ENCODE data around the gene TIA1.

Gene TIA1

DNA sequence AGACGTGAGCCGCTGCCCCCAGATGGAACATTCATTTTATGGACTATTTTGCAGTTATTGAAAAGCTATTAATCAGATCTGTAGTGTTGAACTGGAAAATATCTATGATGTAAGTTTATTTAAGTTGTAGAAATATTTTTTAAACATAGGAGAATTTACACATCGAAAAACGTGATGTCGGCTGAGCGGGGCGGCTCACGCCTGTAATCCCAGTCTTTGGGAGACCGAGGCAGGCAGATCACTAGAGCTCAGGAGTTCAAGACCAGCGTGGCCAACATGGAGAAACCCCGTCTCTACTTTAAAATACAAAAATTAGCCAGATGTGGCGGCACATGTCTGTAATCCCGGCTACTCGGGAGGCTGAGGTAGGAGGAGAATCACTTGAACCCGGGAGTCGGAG, 2.0 kb upstream of the TIA1 start:
- DNase-seq, result no peak
- Histone ChIP-seq H3K27me3 (no peaks in the 10 kb centered on the region), H3K4me1 (peaks cover 0 to 17% (median 11%) of the 10 kb centered on the region in 4 donors), H3K27ac (no peak overlapping the region), H3K4me3 (no peak overlapping the region), H3K9me3 (no peaks in the 10 kb centered on the region), H3K36me3 (no peaks in the 10 kb centered on the region)
- intact Hi-C loops (cut with DNase I; ENCODE audit: low total_unique reads), result no loop called here
- TF ChIP-seq, protein P1, sequence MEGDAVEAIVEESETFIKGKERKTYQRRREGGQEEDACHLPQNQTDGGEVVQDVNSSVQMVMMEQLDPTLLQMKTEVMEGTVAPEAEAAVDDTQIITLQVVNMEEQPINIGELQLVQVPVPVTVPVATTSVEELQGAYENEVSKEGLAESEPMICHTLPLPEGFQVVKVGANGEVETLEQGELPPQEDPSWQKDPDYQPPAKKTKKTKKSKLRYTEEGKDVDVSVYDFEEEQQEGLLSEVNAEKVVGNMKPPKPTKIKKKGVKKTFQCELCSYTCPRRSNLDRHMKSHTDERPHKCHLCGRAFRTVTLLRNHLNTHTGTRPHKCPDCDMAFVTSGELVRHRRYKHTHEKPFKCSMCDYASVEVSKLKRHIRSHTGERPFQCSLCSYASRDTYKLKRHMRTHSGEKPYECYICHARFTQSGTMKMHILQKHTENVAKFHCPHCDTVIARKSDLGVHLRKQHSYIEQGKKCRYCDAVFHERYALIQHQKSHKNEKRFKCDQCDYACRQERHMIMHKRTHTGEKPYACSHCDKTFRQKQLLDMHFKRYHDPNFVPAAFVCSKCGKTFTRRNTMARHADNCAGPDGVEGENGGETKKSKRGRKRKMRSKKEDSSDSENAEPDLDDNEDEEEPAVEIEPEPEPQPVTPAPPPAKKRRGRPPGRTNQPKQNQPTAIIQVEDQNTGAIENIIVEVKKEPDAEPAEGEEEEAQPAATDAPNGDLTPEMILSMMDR (IDR thresholded peaks at IDR 0.05), result no peak

DNA sequence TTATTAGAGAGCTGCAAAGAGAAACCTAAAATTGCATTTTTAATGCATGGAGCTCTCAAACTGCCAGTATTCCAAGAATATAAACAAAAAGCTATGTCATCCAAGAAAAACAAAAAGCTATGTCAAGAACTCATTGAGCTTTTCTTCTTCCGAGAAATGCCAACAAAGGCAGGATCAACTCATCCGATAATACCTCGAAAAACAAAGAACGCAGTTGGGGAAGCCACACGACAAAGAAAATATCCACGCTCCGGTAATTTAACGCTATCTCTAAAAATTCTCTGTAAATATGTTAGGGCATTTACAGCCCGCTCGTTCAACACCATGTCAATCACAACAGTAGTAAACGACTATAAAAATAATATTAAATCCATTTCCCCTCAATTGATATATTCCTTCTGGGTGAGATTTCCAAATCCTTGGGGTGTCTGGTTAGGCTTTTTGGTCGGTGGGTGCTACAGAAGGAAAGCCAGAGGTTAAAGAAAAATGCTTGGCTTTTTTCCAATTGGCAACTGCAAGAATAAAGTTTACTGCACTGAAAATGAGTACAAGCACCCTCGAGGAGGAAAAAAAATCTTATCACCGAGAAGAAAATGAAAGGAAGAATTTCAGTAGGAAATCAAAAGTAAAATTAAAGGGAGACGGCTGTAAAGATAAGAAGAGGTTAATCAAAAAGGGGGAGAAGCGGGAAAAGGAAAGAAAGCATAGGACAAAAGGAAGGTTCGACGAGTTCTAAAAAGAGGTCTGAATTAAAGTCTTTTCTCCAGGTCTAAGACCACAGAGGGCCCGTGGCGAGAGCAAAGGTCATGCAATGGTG, 856 bp downstream of the TIA1 start:
- TF ChIP-seq, protein P1 (IDR thresholded peaks at IDR 0.05), result no peak
- peaks cover 0 to 45% (median 26%) of the 10 kb centered on the region in 4 donors for H3K4me1 ChIP-seq
- H3K27me3 ChIP-seq, result no peaks in the 10 kb centered on the region
- no peak for DNase-seq
- intact Hi-C loops (cut with DNase I; ENCODE audit: low total_unique reads), result loop anchor here (10.0 kb wide), 2 partner anchors 47 to 333 kb away; partner anchors contain the start of genes MXD1 and SNRPG
- H3K36me3 ChIP-seq, result no peaks in the 10 kb centered on the region
- H3K9me3 ChIP-seq, result no peaks in the 10 kb centered on the region
- peak overlapping the region; percentile 90 to 95 for H3K27ac ChIP-seq
- peak overlapping the region; percentile 73 to 88 for H3K4me3 ChIP-seq

DNA sequence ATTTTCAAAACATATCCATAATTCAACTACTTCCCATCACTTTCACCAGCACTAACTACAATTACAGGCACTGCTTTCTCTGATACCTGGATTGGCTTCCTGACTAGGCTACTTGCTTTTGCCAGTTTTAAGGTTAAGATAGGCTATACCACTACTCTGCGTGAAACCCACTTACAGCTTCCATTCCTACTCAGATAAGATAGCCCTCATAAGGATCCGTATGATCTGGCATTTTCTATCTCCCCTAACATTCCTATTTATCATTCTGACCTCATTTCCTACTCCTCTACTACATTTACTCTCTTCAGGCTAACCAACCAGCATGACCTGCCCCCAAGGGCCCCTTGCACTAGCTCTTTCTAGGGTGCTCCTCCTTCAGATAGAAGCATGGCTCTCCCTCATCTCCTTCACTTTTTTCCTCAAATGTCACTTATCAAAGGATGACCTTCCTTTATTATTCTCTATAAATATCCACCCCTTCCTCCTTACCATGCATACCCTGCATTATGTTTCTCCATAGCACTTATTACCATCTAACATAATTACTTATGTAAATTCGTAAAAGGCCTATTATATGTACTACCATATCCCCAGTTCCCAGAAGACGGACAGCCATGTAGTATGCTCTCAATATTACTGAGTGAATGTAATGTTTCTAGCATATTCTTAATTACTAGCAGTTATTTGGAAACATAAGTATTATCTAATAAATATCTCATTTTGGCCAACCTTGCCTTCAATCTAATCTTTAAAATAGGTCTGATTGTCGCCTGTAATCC, 4.4 kb downstream of the TIA1 start:
- Histone ChIP-seq H3K27me3 (no peaks in the 10 kb centered on the region), H3K4me1 (peaks cover 0 to 55% (median 29%) of the 10 kb centered on the region in 4 donors), H3K36me3 (peaks cover 0 to 14% (median 0%) of the 10 kb centered on the region in 3 donors), H3K27ac (no peak overlapping the region), H3K9me3 (no peaks in the 10 kb centered on the region), H3K4me3 (no peak overlapping the region)
- intact Hi-C loops (cut with DNase I; ENCODE audit: low total_unique reads), result loop anchor here (10.0 kb wide), 2 partner anchors 51 to 329 kb away; partner anchors contain the start of genes MXD1 and SNRPG
- no peak for DNase-seq
- TF ChIP-seq, protein P1 (IDR thresholded peaks at IDR 0.05), result no peak

DNA sequence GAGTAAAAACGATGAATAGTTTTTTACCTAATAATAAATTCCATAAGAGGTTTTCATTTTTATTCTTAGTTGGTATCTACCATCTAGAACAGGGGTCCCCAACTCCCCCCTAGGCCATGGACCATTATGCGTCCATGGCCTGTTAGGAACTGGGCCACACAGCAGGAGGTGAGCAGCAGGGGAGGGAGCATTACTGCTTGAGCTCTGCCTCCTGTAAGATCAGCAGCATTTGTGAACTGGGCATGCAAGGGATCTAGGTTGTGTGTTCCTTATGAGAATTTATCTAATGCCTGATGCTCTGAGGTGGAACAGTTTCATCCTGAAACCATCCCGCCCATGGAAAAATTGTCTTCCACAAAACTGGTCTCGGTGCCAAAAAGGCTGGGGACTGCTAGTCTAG, 5.9 kb downstream of the TIA1 start:
- H3K27me3 ChIP-seq, result no peaks in the 10 kb centered on the region
- no peak overlapping the region for H3K27ac ChIP-seq
- TF ChIP-seq, protein P1 (IDR thresholded peaks at IDR 0.05), result no peak
- peaks cover 0 to 21% (median 0%) of the 10 kb centered on the region in 3 donors for H3K36me3 ChIP-seq
- no peaks in the 10 kb centered on the region for H3K9me3 ChIP-seq
- intact Hi-C loops (cut with DNase I; ENCODE audit: low total_unique reads), result loop anchor here (10.0 kb wide), 2 partner anchors 52 to 328 kb away; partner anchors contain the start of genes MXD1 and SNRPG
- H3K4me3 ChIP-seq, result no peak overlapping the region
- no peak for DNase-seq
- peaks cover 0 to 55% (median 29%) of the 10 kb centered on the region in 4 donors for H3K4me1 ChIP-seq

DNA sequence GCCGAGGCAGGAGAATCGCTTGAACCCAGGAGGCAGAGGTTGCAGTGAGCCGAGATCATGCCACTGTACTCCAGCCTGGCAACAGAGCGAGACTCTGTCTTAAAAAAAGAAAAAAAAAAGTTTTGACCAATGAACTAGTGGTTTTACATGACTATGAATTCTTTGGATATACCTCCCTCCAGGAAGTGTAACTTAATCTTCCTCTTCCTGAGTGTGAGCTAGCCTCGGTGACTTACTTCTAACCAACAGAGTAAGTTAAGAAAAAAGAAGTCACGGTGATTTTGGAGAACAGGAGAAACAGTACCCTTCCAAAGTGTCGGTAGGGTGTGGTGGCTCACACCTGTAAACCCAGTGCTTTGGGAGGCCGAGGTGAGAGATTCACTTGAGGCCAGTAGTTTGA, 7.1 kb downstream of the TIA1 start:
- Histone ChIP-seq H3K27ac (no peak overlapping the region), H3K27me3 (no peaks in the 10 kb centered on the region), H3K4me1 (peaks cover 0 to 52% (median 26%) of the 10 kb centered on the region in 4 donors), H3K4me3 (no peak overlapping the region), H3K9me3 (no peaks in the 10 kb centered on the region), H3K36me3 (peaks cover 0 to 25% (median 0%) of the 10 kb centered on the region in 3 donors)
- no peak for DNase-seq
- intact Hi-C loops (cut with DNase I; ENCODE audit: low total_unique reads), result loop anchor here (10.0 kb wide), 2 partner anchors 53 to 327 kb away; partner anchors contain the start of genes MXD1 and SNRPG
- TF ChIP-seq, protein P1 (IDR thresholded peaks at IDR 0.05), result no peak
